Globus pallidus (tissue), 1 donor: ENCODE data around the gene LRRTM4.
"Not testable (repeated sequence)": the region's sequence is repeated elsewhere in the genome, so short reads cannot be mapped to it uniquely, and the experiment has no call there.

Experiments used
- DNase-seq: peaks from one replicate; pipeline ENCODE4 v3.0.0-alpha.2; 2015; ENCODE audit warnings: low spot score

Gene LRRTM4

GRCh38 chr2:76737607-76738006 is 784.6 kb downstream of the LRRTM4 start:
- DNase-seq = no peak

DNA sequence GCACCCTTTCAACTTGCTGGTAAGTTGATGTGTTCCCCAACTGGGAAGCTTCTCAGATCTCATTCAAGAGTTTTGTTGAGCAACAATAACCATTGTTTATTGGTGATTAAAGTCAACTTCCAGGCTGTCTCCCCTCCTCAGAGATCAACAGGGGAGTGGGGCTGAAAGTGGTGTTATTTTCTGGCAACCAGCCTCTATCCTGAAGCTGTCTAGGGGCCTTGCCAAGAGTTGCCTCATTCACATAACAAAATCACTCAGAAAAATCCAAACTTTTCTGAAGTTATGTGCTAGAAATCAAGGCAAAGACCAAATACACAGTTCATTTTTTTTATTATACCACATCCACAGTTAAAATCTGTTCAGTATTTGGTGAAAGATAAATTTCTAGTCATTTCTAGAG is 788.4 kb downstream of the LRRTM4 start:
- DNase-seq = no peak

GRCh38 chr2:76731157-76731556 is 791.0 kb downstream of the LRRTM4 start:
- DNase-seq = no peak

- no peak for DNase-seq
Observed at GRCh38 chr2:76730021-76730420, 792.2 kb downstream of the LRRTM4 start.

GRCh38 chr2:76721226-76721625 is 801.0 kb downstream of the LRRTM4 start:
- DNase-seq = no peak

DNA sequence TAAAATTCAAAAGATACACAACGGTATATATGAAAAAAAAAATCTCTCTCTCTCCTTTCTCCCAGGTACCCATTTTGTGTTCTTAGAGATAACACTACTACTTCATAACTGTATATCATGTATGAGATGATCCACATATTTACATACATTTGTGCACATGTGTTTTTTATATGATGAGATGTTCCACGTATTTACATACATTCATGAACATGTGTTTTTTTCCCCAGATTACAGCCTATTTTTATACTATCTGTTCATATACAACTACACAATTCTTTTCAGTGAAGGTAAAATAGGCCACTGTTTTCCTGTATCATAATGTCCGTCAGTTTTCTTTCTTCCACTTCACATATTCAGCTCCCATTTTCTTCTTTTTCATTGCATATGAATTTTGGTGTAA is 808.9 kb downstream of the LRRTM4 start:
- no peak for DNase-seq

GRCh38 chr2:76711490-76711889 is 810.7 kb downstream of the LRRTM4 start:
- no peak for DNase-seq

- no peak for DNase-seq
Observed at GRCh38 chr2:76700894-76701293, 821.3 kb downstream of the LRRTM4 start.

DNA sequence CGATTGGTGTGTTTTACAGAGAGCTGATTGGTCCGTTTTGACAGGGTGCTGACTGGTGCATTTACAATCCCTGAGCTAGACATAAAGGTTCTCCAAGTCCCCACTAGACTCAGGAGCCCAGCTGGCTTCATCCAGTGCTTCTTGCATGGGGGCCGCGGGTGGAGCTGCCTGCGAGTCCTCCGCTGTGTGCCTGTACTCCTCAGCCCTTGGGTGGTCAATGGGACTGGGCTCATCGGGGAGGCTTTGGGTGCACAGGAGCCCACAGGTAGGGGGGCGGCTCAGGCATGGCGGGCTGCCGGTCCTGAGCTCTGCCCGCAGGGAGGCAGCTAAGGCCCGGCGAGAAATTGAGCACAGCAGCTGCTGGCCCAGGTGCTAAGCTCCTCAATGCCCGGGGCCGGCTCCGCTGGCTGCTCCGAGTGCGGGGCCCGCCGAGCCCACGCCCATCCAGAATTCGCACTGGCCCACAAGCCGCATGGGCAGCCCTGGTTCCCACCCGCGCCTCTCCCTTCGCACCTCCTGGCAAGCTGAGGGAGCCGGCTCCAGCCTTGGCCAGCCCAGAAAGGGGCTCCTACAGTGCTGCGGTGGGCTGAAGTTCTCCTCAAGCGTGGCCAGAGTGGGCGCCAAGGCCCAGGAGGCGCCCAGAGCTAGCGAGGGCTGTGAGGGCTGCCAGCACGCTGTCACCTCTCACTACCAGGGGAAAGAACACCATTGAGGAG is 824.0 kb downstream of the LRRTM4 start:
- DNase-seq = not testable (repeated sequence)
